OCI-LY3 (cell line): ENCODE measurements around the gene LIFR.

ENCODE experiments used
- H2AFZ ChIP-seq: fragments of 200-600, 300-600 bp; shearing (Covaris generic); 2 replicates; pipeline ENCODE4 v1.6.0; 2014; ENCODE audit warnings: antibody characterized with exemption, low read depth, low read length
- H3K27ac ChIP-seq: fragments of 200-600, 300-600 bp; sonication (generic); 2 replicates; pipeline ENCODE4 v1.5.1; 2014; ENCODE audit warnings: mild to moderate bottlenecking, low read length, moderate library complexity, mixed read lengths
- H3K27me3 ChIP-seq: fragments of 200-600, 300-600 bp; sonication (generic); 2 replicates; pipeline ENCODE4 v1.6.1; 2014; ENCODE audit warnings: low read depth, low read length, mixed read lengths
- H3K36me3 ChIP-seq: fragments of 200-600, 300-600 bp; sonication (generic); replicated peaks from 2 replicates; pipeline ENCODE3; 2014; ENCODE audit warnings: low read depth, low read length, mixed read lengths
- H3K4me1 ChIP-seq: fragments of 300-600, 200-600 bp; sonication (generic); 2 replicates; pipeline ENCODE4 v1.6.1; 2014; ENCODE audit warnings: low read length, mixed read lengths
- H3K4me2 ChIP-seq: fragments of 200-600, 300-600 bp; sonication (generic); 2 replicates; pipeline ENCODE4 v1.6.1; 2014; ENCODE audit warnings: low read length, mixed read lengths
- H3K4me3 ChIP-seq: fragments of 300-600, 200-600 bp; sonication (generic); 2 replicates; pipeline ENCODE4 v1.5.1; 2014; ENCODE audit warnings: antibody characterized with exemption, mild to moderate bottlenecking, low read length, moderate library complexity
- H3K79me2 ChIP-seq: fragments of 300-600, 200-600 bp; shearing (Covaris generic); 2 replicates; pipeline ENCODE4 v1.6.1; 2014; ENCODE audit warnings: mild to moderate bottlenecking, low read length, mixed read lengths
- H3K9ac ChIP-seq: fragments of 300-600, 200-600 bp; shearing (Covaris generic); 2 replicates; pipeline ENCODE4 v1.6.0; 2014; ENCODE audit warnings: mild to moderate bottlenecking, low read length, moderate library complexity
- H3K9me3 ChIP-seq: fragments of 200-600, 300-600 bp; shearing (Covaris generic); 2 replicates; pipeline ENCODE4 v1.6.1; 2014; ENCODE audit warnings: low read length, mixed read lengths; ENCODE audit not compliant: insufficient read depth
- H4K20me1 ChIP-seq: fragments of 200-600, 300-600 bp; sonication (generic); 2 replicates; pipeline ENCODE4 v1.6.1; 2016; ENCODE audit warnings: low read length, mixed read lengths; ENCODE audit not compliant: insufficient read depth
- CTCF ChIP-seq: fragments of 200-600, 300-600 bp; sonication (generic); IDR thresholded peaks from 2 replicates; pipeline ENCODE4 v1.5.1; 2014; ENCODE audit warnings: antibody characterized with exemption, low read length, low read depth
- EZH2phosphoT487 ChIP-seq: fragments of 200-600 bp; shearing (Covaris generic); IDR thresholded peaks from 2 replicates; pipeline ENCODE4 v1.6.1; 2018; ENCODE audit warnings: antibody characterized with exemption, mixed run types, low read depth

The LIFR gene

GRCh38 chr5:38554861-38555260, 1.6 kb downstream of the LIFR start:
- Histone ChIP-seq H3K9me3 (no peaks in the 10 kb centered on the region), H2AFZ (no peak overlapping the region), H4K20me1 (no peaks in the 10 kb centered on the region), H3K27ac (no peak overlapping the region), H3K79me2 (no peaks in the 10 kb centered on the region), H3K4me2 (no peak overlapping the region), H3K4me3 (no peak overlapping the region), H3K4me1 (no peaks in the 10 kb centered on the region), H3K27me3 (0 out of 2 replicates have a peak, but pooled peaks cover 11% of the 10 kb centered on the region), H3K36me3 (no peaks in the 10 kb centered on the region), H3K9ac (no peak overlapping the region)
- TF ChIP-seq CTCF (no peak), EZH2phosphoT487 (no peak)

DNA sequence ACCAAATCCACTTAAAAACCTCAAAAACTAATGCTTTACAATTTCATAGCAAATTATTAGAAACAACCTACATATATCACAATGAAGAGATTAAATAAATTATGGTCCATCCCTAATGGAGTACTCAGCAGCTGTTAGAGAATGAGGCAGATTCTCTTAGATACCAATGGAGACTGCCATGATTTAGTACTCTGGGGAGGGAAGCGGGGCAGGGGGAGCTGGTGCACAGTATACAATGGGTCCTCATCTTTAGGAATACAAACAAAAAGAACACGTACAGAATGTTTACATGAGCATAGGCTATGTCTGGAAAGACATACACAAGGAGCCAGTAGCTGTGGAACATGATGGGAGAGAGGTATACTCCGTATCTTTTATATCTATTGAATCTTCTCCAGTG, 2.0 kb downstream of the LIFR start:
- Histone ChIP-seq H3K27ac (no peak overlapping the region), H3K27me3 (0 out of 2 replicates have a peak, but pooled peaks cover 11% of the 10 kb centered on the region), H3K9me3 (no peaks in the 10 kb centered on the region), H3K79me2 (no peaks in the 10 kb centered on the region), H4K20me1 (no peaks in the 10 kb centered on the region), H3K9ac (no peak overlapping the region), H3K4me2 (no peak overlapping the region), H3K4me1 (no peaks in the 10 kb centered on the region), H3K36me3 (no peaks in the 10 kb centered on the region), H3K4me3 (no peak overlapping the region), H2AFZ (no peak overlapping the region)
- TF ChIP-seq CTCF (no peak), EZH2phosphoT487 (no peak)

DNA sequence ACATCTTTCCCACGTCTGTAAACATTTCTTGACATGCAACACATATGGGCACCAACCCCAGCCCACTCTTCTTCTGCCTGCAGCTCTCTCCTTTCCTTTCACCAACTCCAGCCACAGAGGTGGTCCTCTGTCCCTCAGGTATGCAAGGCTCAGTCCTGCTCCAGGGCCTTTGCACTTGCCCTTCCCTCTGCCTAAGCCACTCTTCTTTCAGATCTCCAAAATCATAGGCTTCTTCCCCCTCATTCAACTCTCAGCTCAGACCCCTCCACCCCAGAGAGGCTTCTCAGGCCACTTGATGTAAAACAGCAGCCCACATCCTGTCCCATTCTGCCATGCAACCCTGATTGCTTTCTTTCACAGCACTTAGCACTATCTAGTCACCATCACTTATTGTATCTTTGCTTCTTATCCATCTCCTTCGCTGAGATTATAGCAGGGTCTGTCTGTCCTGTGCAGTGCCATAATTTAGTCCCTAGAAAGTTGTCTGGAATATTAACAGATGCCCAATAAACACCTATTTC, 3.4 kb downstream of the LIFR start:
- Histone ChIP-seq H3K9ac (no peak overlapping the region), H3K4me2 (no peak overlapping the region), H3K79me2 (no peaks in the 10 kb centered on the region)

More for the DNA sequence above, 3.4 kb downstream of the LIFR start:
- Histone ChIP-seq H3K9me3 (no peaks in the 10 kb centered on the region), H3K4me3 (no peak overlapping the region), H3K27me3 (0 out of 2 replicates have a peak, but pooled peaks cover 11% of the 10 kb centered on the region), H3K4me1 (no peaks in the 10 kb centered on the region), H3K36me3 (no peaks in the 10 kb centered on the region), H3K27ac (no peak overlapping the region), H2AFZ (no peak overlapping the region), H4K20me1 (no peaks in the 10 kb centered on the region)
- TF ChIP-seq EZH2phosphoT487 (no peak), CTCF (no peak)
